ENCODE measurements around the gene TARBP1.

- TF ChIP-seq, protein P1, sequence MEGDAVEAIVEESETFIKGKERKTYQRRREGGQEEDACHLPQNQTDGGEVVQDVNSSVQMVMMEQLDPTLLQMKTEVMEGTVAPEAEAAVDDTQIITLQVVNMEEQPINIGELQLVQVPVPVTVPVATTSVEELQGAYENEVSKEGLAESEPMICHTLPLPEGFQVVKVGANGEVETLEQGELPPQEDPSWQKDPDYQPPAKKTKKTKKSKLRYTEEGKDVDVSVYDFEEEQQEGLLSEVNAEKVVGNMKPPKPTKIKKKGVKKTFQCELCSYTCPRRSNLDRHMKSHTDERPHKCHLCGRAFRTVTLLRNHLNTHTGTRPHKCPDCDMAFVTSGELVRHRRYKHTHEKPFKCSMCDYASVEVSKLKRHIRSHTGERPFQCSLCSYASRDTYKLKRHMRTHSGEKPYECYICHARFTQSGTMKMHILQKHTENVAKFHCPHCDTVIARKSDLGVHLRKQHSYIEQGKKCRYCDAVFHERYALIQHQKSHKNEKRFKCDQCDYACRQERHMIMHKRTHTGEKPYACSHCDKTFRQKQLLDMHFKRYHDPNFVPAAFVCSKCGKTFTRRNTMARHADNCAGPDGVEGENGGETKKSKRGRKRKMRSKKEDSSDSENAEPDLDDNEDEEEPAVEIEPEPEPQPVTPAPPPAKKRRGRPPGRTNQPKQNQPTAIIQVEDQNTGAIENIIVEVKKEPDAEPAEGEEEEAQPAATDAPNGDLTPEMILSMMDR (IDR thresholded peaks at IDR 0.05; ENCODE audit: control extremely low read depth in 1 of 3, insufficient read depth in 1 of 3, low read depth in 1 of 3, low read length in 3 of 3) = no peak
- TF ChIP-seq RBBP5 (IDR thresholded peaks at IDR 0.05; ENCODE audit: borderline replicate concordance, low read depth, low read length) = no peak
- TF ChIP-seq POLR2A (IDR thresholded peaks at IDR 0.05; ENCODE audit: control extremely low read depth in 1 of 2, low read depth in 2 of 2, low read length in 2 of 2) = no peak
- no peak for TF ChIP-seq SP4 (IDR thresholded peaks at IDR 0.05; ENCODE audit: low read length)
- TF ChIP-seq NRF1 (IDR thresholded peaks at IDR 0.05; ENCODE audit: low read depth, low read length) = no peak
- TF ChIP-seq USF2 (IDR thresholded peaks at IDR 0.05; ENCODE audit: low read length) = no peak
- TF ChIP-seq MAFK (IDR thresholded peaks at IDR 0.05; ENCODE audit: low read depth, low read length) = no peak
- no peak for TF ChIP-seq POLR2AphosphoS5 (IDR thresholded peaks at IDR 0.05; ENCODE audit: low read depth, low read length)
- no peak for TF ChIP-seq EP300 (IDR thresholded peaks at IDR 0.05; ENCODE audit: borderline replicate concordance in 1 of 2, low read depth in 2 of 2, low read length in 2 of 2)
Measured at GRCh38 chr1:234521836-234522235, 42.9 kb upstream of the TARBP1 start.
